Gastroesophageal sphincter (tissue), 3 donors: ENCODE measurements around the gene PHF2.

ENCODE experiments used
- POLR2A ChIP-seq, 2 donors: fragments of 450-650 bp; IDR thresholded peaks; one replicate each; pipeline ENCODE4 v1.6.1; 2017; ENCODE audit warnings: antibody characterized with exemption in 2 of 2, mild to moderate bottlenecking in 2 of 2, moderate library complexity in 1 of 2
- POLR2AphosphoS5 ChIP-seq: sonication (generic); formaldehyde crosslinking; IDR thresholded peaks from one replicate; pipeline ENCODE4 v1.6.1; 2017; ENCODE audit warnings: antibody characterized with exemption
- TF ChIP-seq, protein P1 (sequence below), 4 experiments: fragments of 200-600 bp in 2 of 4; fragments of 450-650 bp in 2 of 4; sonication (generic) in 1 of 4; IDR thresholded peaks; one replicate each; pipeline ENCODE4 v1.5.1; 2017 to 2019; ENCODE audit warnings: antibody characterized with exemption in 4 of 4, mild to moderate bottlenecking in 2 of 4, moderate library complexity in 2 of 4

DNA sequence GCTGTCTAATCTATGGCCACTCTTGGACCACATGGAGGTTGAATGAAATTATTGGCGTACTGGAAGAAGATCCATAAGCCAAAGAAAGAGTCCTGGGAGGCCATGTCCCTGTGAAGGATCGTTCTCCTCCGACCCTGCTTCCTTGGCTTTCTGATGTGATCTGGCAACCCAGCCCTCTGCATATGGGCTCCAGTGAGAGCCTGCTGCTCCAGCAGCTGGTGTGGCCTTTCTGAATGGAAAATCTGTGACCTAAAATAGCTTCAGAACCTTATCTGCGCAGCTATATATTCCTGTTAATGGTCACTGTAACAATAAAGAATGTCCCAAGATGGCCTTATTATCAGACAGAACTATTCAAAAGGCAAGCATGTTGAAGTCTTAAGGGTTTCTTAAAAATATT lies 40.2 kb upstream of the PHF2 start:
- TF ChIP-seq, protein P1, sequence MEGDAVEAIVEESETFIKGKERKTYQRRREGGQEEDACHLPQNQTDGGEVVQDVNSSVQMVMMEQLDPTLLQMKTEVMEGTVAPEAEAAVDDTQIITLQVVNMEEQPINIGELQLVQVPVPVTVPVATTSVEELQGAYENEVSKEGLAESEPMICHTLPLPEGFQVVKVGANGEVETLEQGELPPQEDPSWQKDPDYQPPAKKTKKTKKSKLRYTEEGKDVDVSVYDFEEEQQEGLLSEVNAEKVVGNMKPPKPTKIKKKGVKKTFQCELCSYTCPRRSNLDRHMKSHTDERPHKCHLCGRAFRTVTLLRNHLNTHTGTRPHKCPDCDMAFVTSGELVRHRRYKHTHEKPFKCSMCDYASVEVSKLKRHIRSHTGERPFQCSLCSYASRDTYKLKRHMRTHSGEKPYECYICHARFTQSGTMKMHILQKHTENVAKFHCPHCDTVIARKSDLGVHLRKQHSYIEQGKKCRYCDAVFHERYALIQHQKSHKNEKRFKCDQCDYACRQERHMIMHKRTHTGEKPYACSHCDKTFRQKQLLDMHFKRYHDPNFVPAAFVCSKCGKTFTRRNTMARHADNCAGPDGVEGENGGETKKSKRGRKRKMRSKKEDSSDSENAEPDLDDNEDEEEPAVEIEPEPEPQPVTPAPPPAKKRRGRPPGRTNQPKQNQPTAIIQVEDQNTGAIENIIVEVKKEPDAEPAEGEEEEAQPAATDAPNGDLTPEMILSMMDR (IDR thresholded peaks at IDR 0.05): no peak
- TF ChIP-seq POLR2A (IDR thresholded peaks at IDR 0.05) (no peak), POLR2AphosphoS5 (no peak)
